Esophagus muscularis mucosa (tissue), 4 donors: ENCODE results near the gene DMKN. TPM values are rescaled to one million over a fixed set of nuclear protein-coding genes. Genes with fewer than 3 reads are reported as not detected.

ENCODE experiments used
- DNase-seq: peaks from one replicate; pipeline ENCODE4 v3.0.0-alpha.2; 2017; ENCODE audit errors: extremely low spot score
- H3K27ac ChIP-seq, 4 donors: fragments of 200-600 bp; sonication (generic); replicated peaks in 1 of 4; 1 replicate in 3 of 4; 2 replicates in 1 of 4; pipeline ENCODE4 v1.5.1; 2016 to 2019; ENCODE audit warnings: mild to moderate bottlenecking in 1 of 4
- H3K27me3 ChIP-seq, 4 donors: fragments of 200-600 bp; sonication (generic); one replicate each; pipeline versions ENCODE4 v1.5.1 to v1.6.0; 2016 to 2019
- H3K36me3 ChIP-seq, 4 donors: fragments of 200-600 bp; sonication (generic); one replicate each; pipeline ENCODE4 v1.5.1; 2016 to 2019
- H3K4me1 ChIP-seq, 4 donors: fragments of 200-600 bp; sonication (generic); one replicate each; pipeline ENCODE4 v1.5.1; 2016 to 2019
- H3K4me3 ChIP-seq, 4 donors: fragments of 200-600 bp; sonication (generic); 1 replicate in 2 of 4; 2 replicates in 2 of 4; pipeline ENCODE4 v1.5.1; 2016 to 2019; ENCODE audit warnings: mild to moderate bottlenecking in 4 of 4, moderate library complexity in 1 of 4
- H3K9me3 ChIP-seq, 4 donors: fragments of 200-600 bp; sonication (generic); 1 replicate in 3 of 4; 2 replicates in 1 of 4; pipeline ENCODE4 v1.5.1; 2016 to 2019
- CTCF ChIP-seq, 3 experiments: fragments of 200-600 bp in 2 of 3; fragments of 450-650 bp in 1 of 3; sonication (generic) in 2 of 3; IDR thresholded peaks; one replicate each; pipeline ENCODE4 v1.5.1; 2017 to 2019; ENCODE audit warnings: antibody characterized with exemption in 3 of 3, mild to moderate bottlenecking in 2 of 3, moderate library complexity in 1 of 3
- EP300 ChIP-seq: sonication (generic); formaldehyde crosslinking; IDR thresholded peaks from one replicate; pipeline ENCODE4 v1.6.1; 2017; ENCODE audit warnings: antibody characterized with exemption
- POLR2A ChIP-seq: fragments of 450-650 bp; IDR thresholded peaks from one replicate; pipeline ENCODE4 v1.6.1; 2017; ENCODE audit warnings: antibody characterized with exemption, moderate library complexity, mild to moderate bottlenecking, low read depth
- POLR2AphosphoS5 ChIP-seq, 2 donors: sonication (generic); formaldehyde crosslinking; IDR thresholded peaks; one replicate each; pipeline ENCODE4 v1.6.1; 2017; ENCODE audit warnings: antibody characterized with exemption in 2 of 2
- WGBS: methylation state at CpG from one replicate; pipeline ENCODE4 v1.1.5; 2018; 5-methylcytosine and 5-hydroxymethylcytosine counted together
- intact Hi-C: fragments of 100-400 bp; cut with DNase I; formaldehyde crosslinking; loops from one replicate; pipeline ENCODE4 v1.15.1; 2023
- total RNA-seq, 4 donors: library from RNA; depleted of rRNA; stranded (reverse); fragments of >200 nt; gene quantifications; one replicate each; pipeline versions ENCODE4 v1.1.0 to v1.2.1, GENCODE V29; 2016

Gene DMKN
- total RNA-seq, 4 donors from 2014 or later = 1.7 to 5.5 (median 3.8) TPM

- H3K36me3 ChIP-seq = no peaks in the 10 kb centered on the region
- peak overlapping the region in 1 of 4 donors; percentile 45 for H3K4me3 ChIP-seq
- no peaks in the 10 kb centered on the region for H3K9me3 ChIP-seq
- H3K4me1 ChIP-seq = peaks cover 7 to 15% (median 15%) of the 10 kb centered on the region in 4 donors
- TF ChIP-seq POLR2A = no peak
- WGBS = 85% methylated on average over 8 of the region's 16 CpGs
- DNase-seq = no peak
- no peak overlapping the region for H3K27ac ChIP-seq
- intact Hi-C loops = no loop called here
- peaks cover 4 to 60% (median 18%) of the 10 kb centered on the region in 4 donors for H3K27me3 ChIP-seq
Measured at GRCh38 chr19:35556846-35557538, 43.5 kb upstream of the DMKN start.

DNA sequence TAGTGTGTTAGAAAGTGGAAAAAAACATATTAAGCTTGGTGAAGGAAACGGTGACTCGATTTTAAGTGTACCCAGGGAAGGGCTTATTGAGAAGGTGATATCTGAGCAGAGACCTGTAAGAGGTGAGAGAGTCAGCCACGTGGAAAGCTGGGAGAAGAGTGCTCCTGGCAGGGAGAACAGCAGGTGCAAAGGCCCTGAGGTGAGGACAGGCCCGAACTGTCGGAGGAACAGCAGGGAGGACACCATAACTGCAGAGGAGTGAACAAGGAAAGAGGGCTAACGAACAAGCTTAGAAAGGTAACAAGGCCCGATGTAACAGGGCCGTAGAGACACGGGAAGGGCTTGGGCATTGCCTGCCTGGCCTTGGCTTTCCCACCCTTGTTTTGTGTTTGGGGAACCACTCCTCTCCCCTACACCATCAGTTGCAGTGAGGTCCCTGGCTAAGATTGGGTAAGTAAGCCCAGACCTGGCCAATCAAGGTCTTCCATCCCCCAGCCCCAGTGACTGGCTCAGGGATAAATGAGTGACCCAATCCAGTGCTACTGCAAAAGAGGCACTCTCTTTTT is 42.7 kb upstream of the DMKN start:
- intact Hi-C loops = no loop called here
- WGBS = 89% methylated on average over 9 of the region's 9 CpGs
- H3K36me3 ChIP-seq = peaks cover 0 to under 1% (median 0%) of the 10 kb centered on the region in 4 donors

GRCh38 chr19:35555301-35556005 is 42.0 kb upstream of the DMKN start:
- intact Hi-C loops = no loop called here
- DNase-seq = no peak
- Histone ChIP-seq H3K9me3 (no peaks in the 10 kb centered on the region), H3K4me3 (no peak overlapping the region), H3K36me3 (peaks cover 0 to 7% (median 0%) of the 10 kb centered on the region in 4 donors), H3K27ac (no peak overlapping the region), H3K27me3 (peaks cover 4 to 47% (median 18%) of the 10 kb centered on the region in 4 donors), H3K4me1 (peaks cover 7 to 15% (median 15%) of the 10 kb centered on the region in 4 donors)
- 53% methylated on average over 13 of the region's 30 CpGs for WGBS
- TF ChIP-seq POLR2A (no peak), POLR2AphosphoS5 (IDR thresholded peaks at IDR 0.05) (no peak), EP300 (no peak), CTCF (IDR thresholded peaks at IDR 0.05) (no peak)

More for the DNA sequence above, 42.7 kb upstream of the DMKN start:
- Histone ChIP-seq H3K4me1 (peaks cover 7 to 15% (median 15%) of the 10 kb centered on the region in 4 donors), H3K4me3 (no peak overlapping the region), H3K9me3 (no peaks in the 10 kb centered on the region), H3K27me3 (peaks cover 4 to 54% (median 18%) of the 10 kb centered on the region in 4 donors), H3K27ac (no peak overlapping the region)
- DNase-seq = no peak
- no peak for TF ChIP-seq CTCF (IDR thresholded peaks at IDR 0.05)

DNA sequence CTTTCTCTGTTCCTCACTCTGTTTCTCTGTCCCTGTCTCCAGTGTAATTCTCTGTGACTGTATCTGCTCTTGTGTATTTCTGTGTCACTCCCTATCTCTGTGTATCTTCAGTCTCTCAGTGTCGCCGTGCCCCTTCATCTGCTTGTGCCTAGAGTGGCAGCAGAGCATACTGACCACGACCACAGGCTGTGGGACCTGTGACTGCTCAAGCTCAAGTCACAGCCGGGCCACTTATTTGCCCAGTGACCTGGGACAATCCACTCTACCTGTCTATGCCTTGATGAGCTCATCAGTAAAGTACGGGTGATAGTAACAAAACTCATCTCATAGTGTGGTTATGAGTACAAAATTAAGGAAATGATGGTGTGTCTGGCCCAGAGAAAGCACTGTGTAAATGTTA is 40.6 kb upstream of the DMKN start:
- Histone ChIP-seq H3K4me3 (no peak overlapping the region), H3K9me3 (no peaks in the 10 kb centered on the region), H3K4me1 (peaks cover 7 to 16% (median 15%) of the 10 kb centered on the region in 4 donors), H3K36me3 (peaks cover 0 to 13% (median 0%) of the 10 kb centered on the region in 4 donors), H3K27me3 (peaks cover 4 to 33% (median 16%) of the 10 kb centered on the region in 4 donors), H3K27ac (no peak overlapping the region)
- intact Hi-C loops = no loop called here
- WGBS = 69% methylated on average over 5 of the region's 5 CpGs
- DNase-seq = no peak
- TF ChIP-seq POLR2AphosphoS5 (IDR thresholded peaks at IDR 0.05) = no peak
- TF ChIP-seq EP300 = no peak
- TF ChIP-seq CTCF (IDR thresholded peaks at IDR 0.05) = no peak
- no peak for TF ChIP-seq POLR2A

GRCh38 chr19:35553385-35554000 is 40.0 kb upstream of the DMKN start:
- Histone ChIP-seq H3K9me3 (no peaks in the 10 kb centered on the region), H3K36me3 (peaks cover 0 to 17% (median 0%) of the 10 kb centered on the region in 4 donors), H3K4me3 (no peak overlapping the region), H3K4me1 (peaks cover 7 to 17% (median 12%) of the 10 kb centered on the region in 4 donors), H3K27ac (no peak overlapping the region), H3K27me3 (peaks cover 4 to 27% (median 10%) of the 10 kb centered on the region in 4 donors)
- WGBS = 74% methylated on average over 14 of the region's 14 CpGs
- intact Hi-C loops = no loop called here
- DNase-seq = no peak
- no peak for TF ChIP-seq POLR2AphosphoS5 (IDR thresholded peaks at IDR 0.05)
- TF ChIP-seq EP300 = no peak
- no peak for TF ChIP-seq CTCF (IDR thresholded peaks at IDR 0.05)
- no peak for TF ChIP-seq POLR2A
